ENCODE data around the gene KIF16B. TPM values are rescaled to one million over a fixed set of nuclear protein-coding genes. Genes with fewer than 3 reads are reported as not detected.

The KIF16B gene
- total and polyA plus RNA-seq, 2 of the 13 experiments (the other 11 are each of a cell fraction or from before 2014, with no cell fraction given) = 6.9 to 18.0 TPM

GRCh38 chr20:16475225-16475624, 98.0 kb downstream of the KIF16B start (continued):
- TF ChIP-seq, protein P1, sequence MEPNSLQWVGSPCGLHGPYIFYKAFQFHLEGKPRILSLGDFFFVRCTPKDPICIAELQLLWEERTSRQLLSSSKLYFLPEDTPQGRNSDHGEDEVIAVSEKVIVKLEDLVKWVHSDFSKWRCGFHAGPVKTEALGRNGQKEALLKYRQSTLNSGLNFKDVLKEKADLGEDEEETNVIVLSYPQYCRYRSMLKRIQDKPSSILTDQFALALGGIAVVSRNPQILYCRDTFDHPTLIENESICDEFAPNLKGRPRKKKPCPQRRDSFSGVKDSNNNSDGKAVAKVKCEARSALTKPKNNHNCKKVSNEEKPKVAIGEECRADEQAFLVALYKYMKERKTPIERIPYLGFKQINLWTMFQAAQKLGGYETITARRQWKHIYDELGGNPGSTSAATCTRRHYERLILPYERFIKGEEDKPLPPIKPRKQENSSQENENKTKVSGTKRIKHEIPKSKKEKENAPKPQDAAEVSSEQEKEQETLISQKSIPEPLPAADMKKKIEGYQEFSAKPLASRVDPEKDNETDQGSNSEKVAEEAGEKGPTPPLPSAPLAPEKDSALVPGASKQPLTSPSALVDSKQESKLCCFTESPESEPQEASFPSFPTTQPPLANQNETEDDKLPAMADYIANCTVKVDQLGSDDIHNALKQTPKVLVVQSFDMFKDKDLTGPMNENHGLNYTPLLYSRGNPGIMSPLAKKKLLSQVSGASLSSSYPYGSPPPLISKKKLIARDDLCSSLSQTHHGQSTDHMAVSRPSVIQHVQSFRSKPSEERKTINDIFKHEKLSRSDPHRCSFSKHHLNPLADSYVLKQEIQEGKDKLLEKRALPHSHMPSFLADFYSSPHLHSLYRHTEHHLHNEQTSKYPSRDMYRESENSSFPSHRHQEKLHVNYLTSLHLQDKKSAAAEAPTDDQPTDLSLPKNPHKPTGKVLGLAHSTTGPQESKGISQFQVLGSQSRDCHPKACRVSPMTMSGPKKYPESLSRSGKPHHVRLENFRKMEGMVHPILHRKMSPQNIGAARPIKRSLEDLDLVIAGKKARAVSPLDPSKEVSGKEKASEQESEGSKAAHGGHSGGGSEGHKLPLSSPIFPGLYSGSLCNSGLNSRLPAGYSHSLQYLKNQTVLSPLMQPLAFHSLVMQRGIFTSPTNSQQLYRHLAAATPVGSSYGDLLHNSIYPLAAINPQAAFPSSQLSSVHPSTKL (CRISPR knock-in tag; IDR thresholded peaks at IDR 0.05) = peak; percentile 99
- TF ChIP-seq BRCA1 (CRISPR knock-in tag; IDR thresholded peaks at IDR 0.05) (peak; percentile 61; the same call in 1 of the 2 replicates), ZNF567 (CRISPR knock-in tag; IDR thresholded peaks at IDR 0.05; ENCODE audit: borderline replicate concordance) (no peak), CHCHD3 (CRISPR knock-in tag; IDR thresholded peaks at IDR 0.05) (no peak), ZEB1 (IDR thresholded peaks at IDR 0.05; ENCODE audit: insufficient replicate concordance, low read depth) (no peak), DMAP1 (CRISPR knock-in tag; IDR thresholded peaks at IDR 0.05) (no peak; the same call in 1 of the 2 replicates), SAFB2 (CRISPR knock-in tag; IDR thresholded peaks at IDR 0.05; ENCODE audit: borderline replicate concordance, low read depth) (no peak), RELA (CRISPR knock-in tag; IDR thresholded peaks at IDR 0.05) (no peak), ZNF513 (CRISPR knock-in tag; conservative IDR thresholded peaks at IDR 0.05) (no peak), KLF11 (CRISPR knock-in tag; IDR thresholded peaks at IDR 0.05) (no peak), ZNF776 (CRISPR knock-in tag; IDR thresholded peaks at IDR 0.05) (no peak), THAP11 (CRISPR knock-in tag; IDR thresholded peaks at IDR 0.05) (peak; percentile 59), ZNF674 (CRISPR knock-in tag; IDR thresholded peaks at IDR 0.05; ENCODE audit: low read depth) (no peak), ZNF331 (CRISPR knock-in tag; IDR thresholded peaks at IDR 0.05) (peak; percentile 94), PBX2 (CRISPR knock-in tag; IDR thresholded peaks at IDR 0.05) (no peak), ZNF563 (CRISPR knock-in tag; IDR thresholded peaks at IDR 0.05) (no peak), ZNF329 (CRISPR knock-in tag; IDR thresholded peaks at IDR 0.05; ENCODE audit: low read depth) (no peak), ZNF589 (CRISPR knock-in tag; conservative IDR thresholded peaks at IDR 0.05) (peak; percentile 57; the same call in 1 of the 2 replicates), ZNF430 (CRISPR knock-in tag; IDR thresholded peaks at IDR 0.05) (peak; percentile 72; the same call in 1 of the 2 replicates)
- TF ChIP-seq, protein P2, sequence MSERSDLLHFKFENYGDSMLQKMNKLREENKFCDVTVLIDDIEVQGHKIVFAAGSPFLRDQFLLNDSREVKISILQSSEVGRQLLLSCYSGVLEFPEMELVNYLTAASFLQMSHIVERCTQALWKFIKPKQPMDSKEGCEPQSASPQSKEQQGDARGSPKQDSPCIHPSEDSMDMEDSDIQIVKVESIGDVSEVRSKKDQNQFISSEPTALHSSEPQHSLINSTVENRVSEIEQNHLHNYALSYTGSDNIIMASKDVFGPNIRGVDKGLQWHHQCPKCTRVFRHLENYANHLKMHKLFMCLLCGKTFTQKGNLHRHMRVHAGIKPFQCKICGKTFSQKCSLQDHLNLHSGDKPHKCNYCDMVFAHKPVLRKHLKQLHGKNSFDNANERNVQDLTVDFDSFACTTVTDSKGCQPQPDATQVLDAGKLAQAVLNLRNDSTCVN (CRISPR knock-in tag; IDR thresholded peaks at IDR 0.05; ENCODE audit: borderline replicate concordance) = no peak
- TF ChIP-seq, protein P3, sequence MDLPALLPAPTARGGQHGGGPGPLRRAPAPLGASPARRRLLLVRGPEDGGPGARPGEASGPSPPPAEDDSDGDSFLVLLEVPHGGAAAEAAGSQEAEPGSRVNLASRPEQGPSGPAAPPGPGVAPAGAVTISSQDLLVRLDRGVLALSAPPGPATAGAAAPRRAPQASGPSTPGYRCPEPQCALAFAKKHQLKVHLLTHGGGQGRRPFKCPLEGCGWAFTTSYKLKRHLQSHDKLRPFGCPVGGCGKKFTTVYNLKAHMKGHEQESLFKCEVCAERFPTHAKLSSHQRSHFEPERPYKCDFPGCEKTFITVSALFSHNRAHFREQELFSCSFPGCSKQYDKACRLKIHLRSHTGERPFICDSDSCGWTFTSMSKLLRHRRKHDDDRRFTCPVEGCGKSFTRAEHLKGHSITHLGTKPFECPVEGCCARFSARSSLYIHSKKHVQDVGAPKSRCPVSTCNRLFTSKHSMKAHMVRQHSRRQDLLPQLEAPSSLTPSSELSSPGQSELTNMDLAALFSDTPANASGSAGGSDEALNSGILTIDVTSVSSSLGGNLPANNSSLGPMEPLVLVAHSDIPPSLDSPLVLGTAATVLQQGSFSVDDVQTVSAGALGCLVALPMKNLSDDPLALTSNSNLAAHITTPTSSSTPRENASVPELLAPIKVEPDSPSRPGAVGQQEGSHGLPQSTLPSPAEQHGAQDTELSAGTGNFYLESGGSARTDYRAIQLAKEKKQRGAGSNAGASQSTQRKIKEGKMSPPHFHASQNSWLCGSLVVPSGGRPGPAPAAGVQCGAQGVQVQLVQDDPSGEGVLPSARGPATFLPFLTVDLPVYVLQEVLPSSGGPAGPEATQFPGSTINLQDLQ (CRISPR knock-in tag; IDR thresholded peaks at IDR 0.05) = no peak
